Measurements from ENCODE around the gene SDK1.

Gene SDK1

GRCh38 chr7:3899559-3899991, 598.5 kb downstream of the SDK1 start:
- Mint-ChIP-seq H3K4me1 (ENCODE audit: low read depth) (no peaks in the 10 kb centered on the region), H3K27ac (no peak overlapping the region), H3K9me3 (no peaks in the 10 kb centered on the region), H3K27me3 (peaks cover 7% of the 10 kb centered on the region), H3K4me3 (no peak overlapping the region), H3K36me3 (ENCODE audit: low read depth) (no peaks in the 10 kb centered on the region)
- no peak for DNase-seq

GRCh38 chr7:3908153-3908552, 607.1 kb downstream of the SDK1 start:
- no peaks in the 10 kb centered on the region for H3K9me3 Mint-ChIP-seq
- peaks cover 17% of the 10 kb centered on the region for H3K27me3 Mint-ChIP-seq
- no peak for DNase-seq

GRCh38 chr7:3909128-3909527, 608.1 kb downstream of the SDK1 start:
- no peak for DNase-seq
- Mint-ChIP-seq H3K4me3 (no peak overlapping the region), H3K4me1 (ENCODE audit: low read depth) (peaks cover 1% of the 10 kb centered on the region), H3K27ac (no peak overlapping the region), H3K9me3 (no peaks in the 10 kb centered on the region), H3K27me3 (peaks cover 13% of the 10 kb centered on the region), H3K36me3 (ENCODE audit: low read depth) (no peaks in the 10 kb centered on the region)

More at GRCh38 chr7:3908153-3908552, 607.1 kb downstream of the SDK1 start:
- no peak overlapping the region for H3K27ac Mint-ChIP-seq
- H3K4me3 Mint-ChIP-seq = no peak overlapping the region
- peaks cover 1% of the 10 kb centered on the region for H3K4me1 Mint-ChIP-seq (ENCODE audit: low read depth)
- no peaks in the 10 kb centered on the region for H3K36me3 Mint-ChIP-seq (ENCODE audit: low read depth)

DNA sequence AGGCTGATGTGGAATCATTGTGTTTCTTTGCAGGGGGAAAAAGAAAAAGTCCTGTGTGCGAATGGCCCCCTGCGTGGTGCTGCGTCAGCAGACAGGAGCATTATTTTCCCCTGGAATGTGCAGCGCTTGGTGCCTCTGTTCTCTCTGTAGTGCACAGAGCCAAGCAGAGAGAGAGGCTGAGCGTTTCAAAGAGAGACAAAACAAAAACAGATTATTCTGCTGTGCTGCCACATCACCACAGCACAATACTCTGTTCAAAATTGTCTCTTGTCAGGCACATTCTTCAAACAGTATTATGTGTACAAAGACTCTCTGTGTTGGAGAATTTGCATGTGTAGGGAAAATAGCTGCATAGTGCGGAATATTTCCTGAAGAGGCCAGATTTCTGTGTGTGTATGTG, 609.0 kb downstream of the SDK1 start:
- H3K36me3 Mint-ChIP-seq (ENCODE audit: low read depth) = no peaks in the 10 kb centered on the region
- H3K4me1 Mint-ChIP-seq (ENCODE audit: low read depth) = peaks cover 1% of the 10 kb centered on the region
- no peak overlapping the region for H3K27ac Mint-ChIP-seq
- peaks cover 13% of the 10 kb centered on the region for H3K27me3 Mint-ChIP-seq
- no peak overlapping the region for H3K4me3 Mint-ChIP-seq
- DNase-seq = no peak
- H3K9me3 Mint-ChIP-seq = no peaks in the 10 kb centered on the region

- peaks cover 13% of the 10 kb centered on the region for H3K27me3 Mint-ChIP-seq
- no peak for DNase-seq
- no peak overlapping the region for H3K27ac Mint-ChIP-seq
- peaks cover 5% of the 10 kb centered on the region for H3K4me1 Mint-ChIP-seq (ENCODE audit: low read depth)
- H3K9me3 Mint-ChIP-seq = no peaks in the 10 kb centered on the region
- no peak overlapping the region for H3K4me3 Mint-ChIP-seq
- no peaks in the 10 kb centered on the region for H3K36me3 Mint-ChIP-seq (ENCODE audit: low read depth)
These were observed 610.6 kb downstream of the SDK1 start for GRCh38 chr7:3911685-3912084.

DNA sequence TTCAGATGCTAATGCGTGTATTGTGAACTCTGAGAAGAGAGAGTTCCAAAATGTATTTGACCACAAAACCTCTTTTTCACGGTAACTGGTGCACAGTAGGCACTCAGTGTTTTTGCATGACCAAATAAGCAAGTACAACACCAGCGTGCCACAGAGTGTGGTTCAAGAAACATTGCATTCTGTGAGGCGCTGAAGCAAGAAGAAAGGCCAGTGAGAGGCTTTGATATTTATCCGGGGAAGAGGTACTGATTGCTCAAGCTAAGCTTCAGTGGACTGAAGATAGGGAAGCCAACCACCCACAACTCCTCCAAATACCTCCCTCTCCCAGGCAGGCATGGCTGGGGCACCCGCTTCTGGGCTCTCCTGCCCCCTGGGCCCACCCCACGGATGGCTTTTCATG, 611.2 kb downstream of the SDK1 start:
- H3K27me3 Mint-ChIP-seq = peaks cover 13% of the 10 kb centered on the region
- H3K4me1 Mint-ChIP-seq (ENCODE audit: low read depth) = peaks cover 5% of the 10 kb centered on the region
- H3K9me3 Mint-ChIP-seq = no peaks in the 10 kb centered on the region
- no peaks in the 10 kb centered on the region for H3K36me3 Mint-ChIP-seq (ENCODE audit: low read depth)
- no peak for DNase-seq
- H3K27ac Mint-ChIP-seq = no peak overlapping the region
- no peak overlapping the region for H3K4me3 Mint-ChIP-seq

DNA sequence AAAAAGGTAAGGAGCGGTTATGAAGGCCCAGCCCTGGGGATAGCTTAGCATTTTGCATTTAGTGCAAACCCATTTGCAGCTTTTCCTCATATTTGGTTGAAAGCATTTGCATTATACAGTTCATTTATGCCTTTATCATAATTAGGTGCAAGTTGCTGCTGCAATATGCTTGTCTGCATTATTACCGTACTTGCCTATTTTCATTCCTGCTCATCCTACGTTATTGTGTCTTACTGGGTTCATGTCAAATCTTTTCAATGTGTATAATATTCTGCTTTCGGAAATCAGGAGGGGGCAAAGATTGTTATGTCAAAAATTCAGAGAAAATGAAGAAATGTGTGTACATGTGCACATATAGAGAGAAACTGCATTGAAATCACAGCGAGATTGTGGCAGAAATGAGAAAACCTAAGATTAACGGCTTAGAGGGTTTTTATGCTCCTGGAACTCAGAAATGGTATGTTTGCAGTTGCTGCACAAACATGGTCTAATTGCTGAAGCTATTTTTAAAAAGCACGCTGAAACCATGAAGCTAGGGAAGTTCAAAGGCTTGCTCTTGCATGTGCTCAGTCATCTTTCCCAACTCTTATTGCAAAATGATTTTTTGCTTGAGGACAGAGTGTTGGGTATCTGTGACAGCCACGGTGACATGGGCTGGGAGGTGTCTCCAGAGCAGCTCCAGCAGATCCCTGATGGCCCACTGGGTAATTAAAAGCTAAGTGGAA, 613.2 kb downstream of the SDK1 start:
- H3K9me3 Mint-ChIP-seq = peaks cover 3% of the 10 kb centered on the region
- H3K27me3 Mint-ChIP-seq = peaks cover 5% of the 10 kb centered on the region

GRCh38 chr7:3915337-3915878, 614.4 kb downstream of the SDK1 start:
- H3K4me3 Mint-ChIP-seq = no peak overlapping the region
- H3K27me3 Mint-ChIP-seq = peaks cover 3% of the 10 kb centered on the region
- H3K9me3 Mint-ChIP-seq = peaks cover 3% of the 10 kb centered on the region
- peaks cover 13% of the 10 kb centered on the region for H3K4me1 Mint-ChIP-seq (ENCODE audit: low read depth)
- no peak for DNase-seq
- H3K36me3 Mint-ChIP-seq (ENCODE audit: low read depth) = no peaks in the 10 kb centered on the region
- H3K27ac Mint-ChIP-seq = no peak overlapping the region

More for the DNA sequence above, 613.2 kb downstream of the SDK1 start:
- H3K36me3 Mint-ChIP-seq (ENCODE audit: low read depth) = no peaks in the 10 kb centered on the region
- peaks cover 11% of the 10 kb centered on the region for H3K4me1 Mint-ChIP-seq (ENCODE audit: low read depth)
- H3K27ac Mint-ChIP-seq = no peak overlapping the region
- no peak for DNase-seq
- H3K4me3 Mint-ChIP-seq = no peak overlapping the region

- H3K4me1 Mint-ChIP-seq (ENCODE audit: low read depth) = peaks cover 13% of the 10 kb centered on the region
- H3K4me3 Mint-ChIP-seq = no peak overlapping the region
- DNase-seq = no peak
- peaks cover 3% of the 10 kb centered on the region for H3K27me3 Mint-ChIP-seq
- H3K27ac Mint-ChIP-seq = no peak overlapping the region
- peaks cover 3% of the 10 kb centered on the region for H3K9me3 Mint-ChIP-seq
- no peaks in the 10 kb centered on the region for H3K36me3 Mint-ChIP-seq (ENCODE audit: low read depth)
These were observed 615.1 kb downstream of the SDK1 start for GRCh38 chr7:3916146-3916545.

DNA sequence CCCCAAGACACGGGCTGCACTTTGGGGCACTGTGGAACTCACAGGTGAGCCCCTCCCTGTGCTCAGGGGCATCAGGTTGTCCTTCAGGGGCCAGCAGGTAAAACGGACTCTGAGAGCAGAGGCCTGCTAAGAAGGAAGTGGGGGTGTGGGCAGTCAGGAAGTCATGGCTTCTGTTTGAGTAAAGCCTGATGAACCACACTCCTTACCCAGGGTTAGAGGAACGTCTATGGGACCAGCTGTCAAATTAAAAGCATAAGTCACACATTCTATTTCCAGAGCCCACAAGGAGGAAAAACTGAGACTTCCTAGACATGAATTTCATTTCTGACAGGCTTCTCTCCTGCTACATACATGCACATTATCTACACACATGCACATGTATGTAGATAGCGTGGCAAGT, 616.4 kb downstream of the SDK1 start:
- no peak for DNase-seq
- no peak overlapping the region for H3K27ac Mint-ChIP-seq
- no peak overlapping the region for H3K4me3 Mint-ChIP-seq
- peaks cover 3% of the 10 kb centered on the region for H3K27me3 Mint-ChIP-seq
- H3K36me3 Mint-ChIP-seq (ENCODE audit: low read depth) = no peaks in the 10 kb centered on the region
- peaks cover 11% of the 10 kb centered on the region for H3K4me1 Mint-ChIP-seq (ENCODE audit: low read depth)
- H3K9me3 Mint-ChIP-seq = peaks cover 3% of the 10 kb centered on the region

DNA sequence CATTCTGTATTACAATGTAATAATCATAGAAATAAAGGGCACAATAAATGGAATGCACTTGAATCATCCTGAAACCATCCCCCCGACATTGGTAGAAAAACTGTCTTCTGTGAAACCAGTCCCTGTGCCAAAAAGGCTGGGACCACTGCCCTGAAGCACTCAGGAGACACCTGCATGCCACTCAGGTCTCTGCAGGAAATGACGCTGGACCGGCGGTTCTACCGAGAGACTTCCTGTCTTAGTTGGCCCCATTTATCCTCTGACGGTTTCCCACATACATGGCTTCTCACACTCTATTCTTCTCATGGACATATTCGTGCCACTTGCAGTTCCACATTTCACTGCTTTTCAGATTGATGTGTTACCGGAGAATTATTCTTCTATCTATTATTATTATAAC, 617.5 kb downstream of the SDK1 start:
- Mint-ChIP-seq H3K9me3 (peaks cover 3% of the 10 kb centered on the region), H3K36me3 (ENCODE audit: low read depth) (no peaks in the 10 kb centered on the region), H3K27ac (no peak overlapping the region), H3K4me1 (ENCODE audit: low read depth) (peaks cover 11% of the 10 kb centered on the region), H3K27me3 (peaks cover 3% of the 10 kb centered on the region), H3K4me3 (no peak overlapping the region)
- DNase-seq = no peak

- Mint-ChIP-seq H3K27ac (no peak overlapping the region), H3K4me1 (ENCODE audit: low read depth) (peaks cover 7% of the 10 kb centered on the region), H3K9me3 (peaks cover 3% of the 10 kb centered on the region), H3K36me3 (ENCODE audit: low read depth) (no peaks in the 10 kb centered on the region), H3K27me3 (peaks cover 12% of the 10 kb centered on the region), H3K4me3 (no peak overlapping the region)
- DNase-seq = no peak
These were observed 621.2 kb downstream of the SDK1 start for GRCh38 chr7:3922175-3922635.

DNA sequence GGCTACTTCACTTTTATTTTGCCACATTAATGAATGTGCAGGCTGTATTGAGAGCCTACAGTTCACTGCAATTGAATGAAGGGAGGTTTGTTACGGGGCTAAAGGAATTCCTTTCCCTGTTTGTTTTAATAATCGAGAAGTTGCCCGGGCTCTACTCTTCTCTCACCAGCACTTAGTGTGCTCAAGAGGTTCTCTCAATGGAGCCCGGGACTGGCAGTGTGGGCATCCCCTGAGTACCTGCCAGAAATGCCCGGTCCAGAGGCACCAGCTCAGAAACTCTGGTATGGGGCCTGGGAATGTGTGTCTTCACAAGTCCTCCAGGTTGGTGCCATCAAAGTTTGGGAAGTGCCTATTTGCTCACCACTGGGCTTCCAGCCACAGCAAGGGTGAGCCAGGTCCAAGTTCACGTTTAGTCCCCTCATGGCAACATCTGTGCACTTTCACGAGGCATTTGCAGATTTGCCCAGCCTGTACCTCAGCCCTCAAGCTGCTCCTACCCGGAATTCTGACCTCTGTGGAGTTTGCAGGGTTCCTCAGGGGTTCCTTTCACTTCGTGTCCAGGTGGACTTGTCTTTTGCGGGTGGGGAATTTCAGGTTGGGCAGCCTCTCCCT, 622.4 kb downstream of the SDK1 start:
- Mint-ChIP-seq H3K9me3 (peaks cover 3% of the 10 kb centered on the region), H3K4me1 (ENCODE audit: low read depth) (peaks cover 7% of the 10 kb centered on the region), H3K27ac (no peak overlapping the region), H3K27me3 (peaks cover 12% of the 10 kb centered on the region), H3K36me3 (ENCODE audit: low read depth) (no peaks in the 10 kb centered on the region), H3K4me3 (no peak overlapping the region)
- DNase-seq = no peak

DNA sequence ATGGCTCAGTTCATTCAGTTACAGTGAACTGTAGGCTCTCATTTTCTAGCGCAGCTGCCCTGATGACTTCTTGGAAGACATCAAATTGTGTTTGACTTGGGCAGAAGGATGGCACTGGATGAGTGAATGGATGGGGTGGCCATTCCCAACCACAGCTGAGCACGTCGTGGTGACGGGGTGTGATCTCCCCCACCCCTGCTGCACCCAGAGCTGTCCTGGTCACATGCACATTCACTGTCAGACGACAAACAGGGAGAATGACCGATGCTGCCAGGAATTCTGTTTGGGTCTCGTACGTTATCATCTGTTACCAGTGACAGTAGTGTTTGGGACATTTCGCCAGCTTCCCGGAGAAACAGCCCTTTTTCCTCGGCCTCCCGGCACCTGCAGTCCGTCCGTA, 623.2 kb downstream of the SDK1 start:
- Mint-ChIP-seq H3K36me3 (ENCODE audit: low read depth) (no peaks in the 10 kb centered on the region), H3K4me1 (ENCODE audit: low read depth) (peaks cover under 1% of the 10 kb centered on the region), H3K9me3 (no peaks in the 10 kb centered on the region), H3K27me3 (peaks cover 9% of the 10 kb centered on the region), H3K4me3 (no peak overlapping the region), H3K27ac (no peak overlapping the region)
- no peak for DNase-seq

DNA sequence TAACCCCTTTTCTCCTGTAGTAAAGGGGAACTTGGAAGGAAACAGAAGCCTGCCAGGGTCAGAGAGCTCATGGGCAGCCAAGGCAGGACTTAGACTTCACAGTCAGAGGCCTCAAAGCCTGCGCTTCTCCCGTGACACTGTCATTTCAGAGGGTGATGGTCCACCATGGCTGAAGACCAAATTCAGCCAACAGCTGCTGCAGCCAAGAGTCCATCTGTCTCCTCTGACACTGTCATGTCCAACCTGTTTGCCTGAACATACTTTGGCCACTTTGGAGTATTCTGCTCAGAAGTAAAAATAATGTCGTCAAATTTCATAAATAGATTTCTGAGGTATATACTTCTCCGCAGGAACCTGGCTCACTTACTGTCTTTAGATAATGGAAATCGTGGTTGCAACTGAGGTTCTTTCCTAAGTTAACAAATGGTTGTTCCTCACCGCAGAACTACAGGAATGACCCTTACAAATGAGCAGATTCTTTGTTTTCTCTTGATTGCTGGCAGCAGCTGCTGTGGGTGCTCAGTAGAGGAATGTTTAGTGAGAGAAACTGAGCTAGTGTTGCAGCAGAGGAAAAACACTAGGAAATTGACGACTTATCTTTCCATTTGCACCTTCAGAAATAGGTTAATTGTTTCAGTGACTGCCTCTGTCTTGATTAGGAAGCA, 626.5 kb downstream of the SDK1 start:
- Mint-ChIP-seq H3K27me3 (peaks cover 14% of the 10 kb centered on the region), H3K4me1 (ENCODE audit: low read depth) (no peaks in the 10 kb centered on the region), H3K4me3 (no peak overlapping the region), H3K27ac (no peak overlapping the region), H3K9me3 (no peaks in the 10 kb centered on the region), H3K36me3 (ENCODE audit: low read depth) (no peaks in the 10 kb centered on the region)
- DNase-seq = no peak
